Skin epidermis (tissue), 12 donors: ENCODE data around the gene BNIP3.
"Not testable (repeated sequence)": the region's sequence is repeated elsewhere in the genome, so short reads cannot be mapped to it uniquely, and the experiment has no call there.

Source experiments
- H3K27ac ChIP-seq, 21 experiments: fragments of 200-600 bp; sonication (generic) in 11 of 21; one replicate each; pipeline ENCODE4 v1.5.0; 2020; ENCODE audit warnings: mild to moderate bottlenecking in 3 of 21, inconsistent platforms in 2 of 21, moderate library complexity in 2 of 21
- H3K4me3 ChIP-seq, 7 experiments: fragments of 200-600 bp; sonication (generic) in 2 of 7; one replicate each; pipeline ENCODE4 v1.5.0; 2020; ENCODE audit warnings: inconsistent platforms in 2 of 7, mild to moderate bottlenecking in 2 of 7, moderate library complexity in 1 of 7

The BNIP3 gene

DNA sequence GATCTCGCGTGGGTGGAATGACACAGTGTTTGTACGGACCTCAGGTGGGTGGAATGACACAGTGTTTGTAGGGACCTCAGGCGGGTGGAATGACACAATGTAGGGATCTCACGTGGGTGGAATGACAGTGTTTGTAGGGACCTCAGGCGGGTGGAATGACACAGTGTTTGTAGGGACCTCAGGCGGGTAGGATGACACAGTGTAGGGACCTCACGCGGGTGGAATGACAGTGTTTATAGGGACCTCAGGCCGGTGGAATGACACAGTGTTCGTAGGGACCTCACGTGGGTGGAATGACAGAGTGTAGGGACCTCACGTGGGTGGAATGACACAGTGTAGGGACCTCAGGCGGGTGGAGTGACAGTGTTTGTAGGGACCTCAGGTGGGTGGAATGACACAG is 62.3 kb downstream of the BNIP3 start:
- not testable (repeated sequence) for H3K27ac ChIP-seq, H3K4me3 ChIP-seq
